GM18858 (cell line): ENCODE results near the gene CDON.
"Not testable (repeated sequence)": the region's sequence is repeated elsewhere in the genome, so short reads cannot be mapped to it uniquely, and the experiment has no call there.

Source experiments
- ATAC-seq: cut with Tn5 transposase; IDR thresholded peaks from one replicate; pipeline ENCODE4 v1.9.1; 2021; ENCODE audit not compliant: unreplicated experiment

CDON gene

DNA sequence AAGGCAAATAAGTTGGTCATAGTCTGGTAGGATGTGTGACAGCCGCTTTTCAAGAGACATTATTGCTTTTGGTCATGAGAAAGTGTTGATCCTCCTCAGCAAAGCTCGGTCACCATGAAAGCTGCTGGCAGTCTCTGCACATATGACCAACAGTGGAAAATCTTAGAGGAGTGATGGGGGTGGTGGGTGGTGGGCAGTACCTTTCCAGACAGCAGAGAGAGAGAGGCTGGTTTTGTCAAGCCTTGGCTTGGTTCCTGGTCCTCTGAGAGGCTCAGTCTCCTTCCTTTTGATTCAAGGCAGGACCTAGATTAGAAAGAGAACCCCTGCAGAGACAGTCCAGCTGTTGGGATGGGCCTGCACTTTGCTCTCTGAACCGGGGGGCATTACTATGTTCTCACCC lies 136.9 kb downstream of the CDON start:
- no peak for ATAC-seq

DNA sequence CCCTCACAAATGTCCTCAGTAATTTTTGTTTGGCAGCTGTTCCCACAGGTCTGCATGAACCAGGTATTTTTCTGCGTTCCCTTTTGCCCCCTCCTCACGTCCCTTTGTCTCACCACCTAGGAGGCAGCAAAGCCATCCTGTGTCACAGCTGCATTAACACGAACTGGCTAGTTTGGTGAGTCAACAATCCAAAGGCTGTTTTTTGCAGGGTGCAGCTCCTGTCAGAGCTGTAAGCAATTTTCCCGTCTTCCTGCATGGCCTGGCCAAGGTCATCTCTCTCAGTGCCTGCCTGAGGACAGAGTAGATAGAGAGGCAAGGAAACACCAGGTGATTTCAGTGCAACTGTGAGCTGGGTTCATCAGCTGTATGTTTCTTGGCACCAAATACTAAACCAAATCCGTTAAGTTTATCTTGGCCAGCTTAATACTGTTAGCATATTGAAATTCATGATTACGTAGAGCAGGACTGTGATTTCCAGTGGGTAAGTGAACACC lies 137.4 kb downstream of the CDON start:
- no peak for ATAC-seq

DNA sequence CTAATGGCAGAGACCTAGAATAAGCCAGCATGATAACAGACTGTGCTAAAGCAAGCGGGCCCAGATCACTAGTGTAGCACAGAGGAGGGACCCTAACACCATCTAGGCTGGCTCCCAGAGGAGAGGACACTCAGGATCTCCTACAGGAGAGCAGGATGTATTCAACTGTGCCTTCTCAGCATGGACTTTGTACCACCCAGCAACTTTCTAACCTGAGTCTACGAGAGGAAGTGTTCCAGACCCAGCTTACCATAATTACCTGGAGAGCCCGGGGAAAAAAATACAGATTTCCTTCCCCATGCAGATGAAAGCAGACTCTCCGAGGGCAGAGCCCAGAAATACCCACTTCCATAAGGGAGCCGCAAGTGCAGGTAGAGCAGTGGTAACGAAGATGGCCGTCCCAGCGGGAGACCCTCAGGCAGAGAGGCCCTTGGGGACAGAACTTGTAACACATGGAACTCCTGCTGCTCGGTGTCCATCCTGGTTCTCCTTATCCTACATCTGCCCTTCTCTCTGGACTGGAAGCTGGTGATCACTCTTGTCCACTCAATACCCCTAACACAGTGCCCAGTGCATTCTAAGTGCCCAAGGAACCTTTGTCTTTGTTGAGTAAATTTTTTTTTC lies 138.2 kb downstream of the CDON start:
- ATAC-seq, result no peak

DNA sequence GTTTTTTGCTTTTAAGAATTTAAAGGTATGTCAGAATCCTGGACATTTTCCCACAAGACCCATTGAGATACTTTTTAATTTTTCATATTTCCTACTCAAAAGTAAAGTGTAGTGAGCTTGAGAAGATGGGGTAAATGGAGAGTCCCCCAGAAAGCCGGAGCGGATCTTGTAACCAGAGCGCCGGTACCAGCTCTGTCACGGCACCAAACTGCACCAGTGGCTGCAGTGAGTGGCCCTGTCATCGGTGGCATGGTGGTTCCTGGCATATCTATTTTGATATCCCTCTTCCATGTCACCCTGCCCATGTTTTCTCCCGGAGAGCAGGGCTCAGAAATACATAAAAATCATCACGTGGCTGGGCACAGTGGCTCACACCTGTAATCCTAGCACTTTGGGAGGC lies 139.0 kb downstream of the CDON start:
- no peak for ATAC-seq

DNA sequence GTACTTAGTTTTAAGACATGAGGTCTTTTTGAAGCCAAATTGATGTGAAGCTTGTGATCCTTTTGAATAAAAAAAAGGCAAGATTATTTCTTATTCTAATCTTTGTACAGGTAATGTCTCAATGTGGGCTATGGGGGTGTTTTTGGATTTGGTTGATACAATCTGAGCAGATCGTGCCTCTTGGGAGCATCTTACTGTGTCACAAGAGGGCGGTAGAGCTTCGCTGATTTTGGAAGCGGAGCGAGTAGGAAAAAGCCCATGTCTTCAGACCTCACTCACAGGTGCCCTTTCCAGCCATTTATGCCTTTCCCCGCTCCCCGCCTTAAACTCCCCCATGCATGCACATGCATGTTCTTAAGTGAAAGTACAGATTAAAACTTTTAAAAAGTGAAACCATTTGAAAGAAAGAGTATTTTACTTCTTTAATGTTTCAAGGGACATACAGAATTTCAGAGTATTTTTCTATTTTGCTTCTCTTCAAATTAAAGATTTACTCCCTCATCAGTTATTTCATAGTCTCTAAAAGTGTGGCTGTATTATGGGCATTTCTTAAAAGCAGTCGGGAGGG lies 139.6 kb downstream of the CDON start:
- ATAC-seq, result no peak

DNA sequence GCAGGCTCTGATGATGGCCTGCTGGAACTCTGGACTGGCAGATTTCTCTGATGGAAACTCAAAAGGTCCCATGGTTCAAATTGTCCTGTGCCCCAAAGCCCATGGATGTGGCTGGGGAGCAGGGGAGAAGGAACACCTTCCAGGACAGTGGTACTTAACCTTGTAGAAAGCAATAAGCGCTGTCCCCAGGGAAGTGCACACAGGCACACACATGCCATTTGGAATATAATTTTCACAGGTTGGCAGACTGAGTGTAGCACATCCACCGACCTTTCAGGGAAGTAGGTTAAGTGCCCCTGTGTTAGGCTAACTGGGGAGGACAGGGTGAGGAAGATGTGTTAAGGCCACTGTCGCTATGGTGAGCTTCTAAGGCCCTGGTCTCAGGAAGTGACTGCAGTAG lies 140.5 kb downstream of the CDON start:
- ATAC-seq, result no peak

DNA sequence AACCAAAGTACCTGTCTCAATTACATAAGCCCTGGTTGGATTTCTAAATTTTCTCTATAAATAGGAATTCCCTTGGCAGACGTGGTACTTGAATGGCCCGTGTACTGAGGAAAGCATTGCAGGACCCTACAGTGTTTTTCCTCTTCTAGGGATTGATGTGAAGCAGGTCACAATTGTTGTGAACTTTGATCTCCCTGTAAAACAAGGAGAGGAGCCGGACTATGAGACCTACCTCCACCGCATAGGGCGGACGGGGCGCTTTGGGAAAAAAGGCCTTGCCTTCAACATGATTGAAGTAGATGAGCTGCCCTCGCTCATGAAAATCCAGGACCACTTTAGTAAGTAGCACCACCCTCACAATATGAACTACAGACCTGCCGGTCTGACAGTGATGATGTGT lies 141.6 kb downstream of the CDON start:
- ATAC-seq, result no peak

DNA sequence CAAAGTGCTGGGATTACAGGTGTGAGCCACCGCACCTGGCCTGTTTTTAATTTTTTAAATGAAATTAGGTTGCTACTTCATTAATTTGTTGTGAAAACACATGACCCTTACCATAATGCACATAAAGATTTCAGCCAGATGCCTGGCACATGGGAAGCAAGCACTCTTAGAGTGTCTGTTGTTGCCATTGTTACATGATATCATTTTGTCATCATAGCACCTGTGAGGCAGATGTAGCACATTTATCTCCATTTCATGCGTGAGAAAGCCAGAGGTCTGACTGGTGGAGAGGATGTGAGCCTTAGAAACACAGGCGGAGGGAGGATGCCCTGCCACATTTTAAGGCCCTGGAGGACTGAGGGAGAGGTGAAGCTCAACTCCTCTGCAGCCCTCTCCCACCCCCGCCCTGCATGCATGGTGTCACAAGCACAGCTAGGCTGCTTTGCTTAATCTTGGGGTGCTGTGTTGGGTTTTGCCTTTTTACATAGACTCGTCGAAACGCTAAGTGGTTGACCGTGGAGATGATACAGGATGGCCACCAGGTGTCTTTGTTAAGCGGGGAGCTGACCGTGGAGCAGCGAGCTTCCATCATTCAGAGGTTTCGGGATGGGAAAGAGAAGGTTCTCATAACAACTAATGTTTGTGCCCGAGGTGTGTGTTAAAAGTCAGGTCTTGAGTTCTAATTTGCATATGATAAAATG lies 144.4 kb downstream of the CDON start:
- ATAC-seq, result no peak

DNA sequence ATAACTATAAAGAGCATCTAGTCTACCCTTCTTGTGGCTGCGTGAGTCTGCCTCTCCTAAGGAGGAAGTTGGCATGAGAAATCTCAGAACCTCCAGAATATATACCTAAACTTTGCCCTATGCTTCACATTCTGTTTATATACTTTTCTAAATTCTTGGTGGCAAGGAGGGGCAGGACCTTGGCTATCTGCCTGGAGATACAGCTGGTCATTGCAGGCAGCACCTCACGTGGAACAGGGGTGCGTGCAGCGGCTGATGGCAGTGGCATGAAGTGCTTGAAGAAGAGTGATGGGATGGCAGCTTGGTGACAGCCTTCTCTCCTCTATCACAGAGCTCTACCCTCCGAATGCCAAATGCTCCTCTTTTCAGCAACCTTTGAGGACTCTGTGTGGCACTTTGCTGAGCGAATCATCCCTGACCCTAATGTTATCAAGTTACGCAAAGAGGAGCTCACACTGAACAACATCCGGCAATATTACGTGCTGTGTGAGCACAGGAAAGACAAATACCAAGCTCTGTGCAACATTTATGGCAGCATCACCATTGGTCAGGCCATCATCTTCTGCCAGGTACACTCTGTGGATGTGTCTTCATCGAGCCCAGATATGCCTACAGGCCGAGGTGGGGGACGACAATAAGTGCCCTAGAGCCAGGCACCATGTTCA lies 145.9 kb downstream of the CDON start:
- ATAC-seq, result no peak

DNA sequence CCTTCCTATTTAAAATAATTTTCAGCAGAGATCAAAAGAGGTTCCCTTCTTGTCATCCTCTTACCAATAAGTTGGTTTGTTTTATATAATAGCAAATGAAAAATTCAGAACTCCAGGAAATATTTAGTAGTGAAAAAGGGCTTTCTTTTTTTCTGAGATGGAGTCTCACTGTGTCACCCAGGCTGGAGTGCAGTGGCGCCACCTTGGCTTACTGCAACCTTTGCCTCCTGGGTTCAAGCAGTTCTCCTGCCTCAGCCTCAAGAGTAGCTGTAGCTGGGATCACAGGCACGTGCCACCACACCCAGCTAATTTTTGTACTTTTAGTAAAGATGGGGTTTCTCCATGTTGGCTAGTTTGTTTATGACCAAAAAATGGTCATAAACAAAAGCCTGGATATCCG lies 148.1 kb downstream of the CDON start:
- ATAC-seq, result not testable (repeated sequence)

DNA sequence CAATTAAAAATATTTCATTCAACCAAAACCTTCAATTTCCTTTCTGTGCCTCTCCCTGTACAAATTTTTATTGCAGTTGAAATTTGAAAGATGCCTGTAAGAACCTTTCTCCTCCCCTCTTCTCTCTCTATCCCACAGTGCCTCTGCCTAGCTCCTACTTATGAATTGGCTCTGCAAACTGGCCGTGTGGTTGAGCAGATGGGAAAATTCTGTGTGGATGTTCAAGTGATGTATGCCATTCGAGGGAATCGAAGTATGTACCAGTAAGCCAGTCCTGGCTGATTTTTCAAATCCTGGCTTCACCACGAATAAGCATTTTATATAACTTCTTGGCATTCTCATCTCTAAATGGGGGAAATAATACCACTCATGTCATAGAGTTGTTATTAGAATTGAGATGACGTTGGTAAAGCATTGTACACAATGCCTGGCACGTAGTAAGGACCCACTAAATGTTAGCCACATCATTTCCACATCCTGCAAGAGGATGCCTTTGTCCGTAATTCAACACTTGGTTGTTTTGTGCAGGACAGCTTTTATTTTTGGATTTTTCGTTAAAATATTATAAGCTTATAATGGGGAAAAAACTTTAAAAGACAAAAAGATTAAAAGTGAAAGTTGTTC lies 152.3 kb downstream of the CDON start:
- no peak for ATAC-seq
